ENCODE data around the gene JDP2.
"Not testable (repeated sequence)": the region's sequence is repeated elsewhere in the genome, so short reads cannot be mapped to it uniquely, and the experiment has no call there.

The JDP2 gene

DNA sequence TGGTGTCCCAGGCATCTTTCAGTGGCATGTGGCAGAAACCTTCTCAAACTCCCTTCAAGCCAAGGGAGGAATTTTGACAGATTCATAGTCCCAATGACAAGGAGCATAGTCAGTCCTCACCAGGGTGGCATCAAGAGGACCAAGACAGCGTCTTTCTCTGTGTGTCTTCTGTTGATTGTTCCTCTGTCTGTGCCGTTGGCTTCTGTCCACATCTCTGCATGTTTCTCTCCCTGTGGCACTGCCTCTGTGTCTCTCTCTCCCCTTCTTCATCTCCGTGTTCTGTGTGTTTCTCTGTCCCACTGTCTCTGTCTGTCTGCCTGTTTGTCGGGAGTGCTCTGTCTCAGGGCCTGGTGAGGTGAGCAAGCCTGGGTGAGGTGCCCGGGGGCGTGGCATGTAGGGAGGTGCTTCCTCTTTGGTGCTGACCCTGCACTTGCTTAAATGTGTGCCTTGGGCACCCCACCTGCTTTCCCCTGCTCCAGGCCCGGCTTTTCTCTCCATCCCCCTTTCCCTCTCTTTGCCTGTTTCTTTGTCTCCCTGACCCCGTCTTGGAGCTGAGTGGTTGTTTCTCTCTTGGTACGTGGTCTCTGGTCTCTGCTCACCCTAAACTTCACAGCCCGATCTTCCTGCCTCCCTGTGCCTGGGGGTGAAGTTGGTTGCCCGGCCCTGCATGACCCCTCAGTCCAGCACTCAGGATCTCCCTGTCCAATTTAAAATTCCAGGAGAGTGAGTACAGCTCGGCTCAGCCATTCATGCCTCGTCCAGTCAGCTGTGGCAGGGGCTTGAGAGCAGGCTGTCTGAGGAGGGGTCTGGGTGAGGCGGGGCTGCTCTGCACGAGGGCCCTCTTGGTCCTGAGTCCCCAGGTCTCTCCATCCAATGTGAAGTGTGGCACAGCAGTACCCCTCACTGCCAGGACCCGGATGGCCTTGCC, 28.5 kb downstream of the JDP2 start:
- no peak for DNase-seq (ENCODE audit: low read depth)

DNA sequence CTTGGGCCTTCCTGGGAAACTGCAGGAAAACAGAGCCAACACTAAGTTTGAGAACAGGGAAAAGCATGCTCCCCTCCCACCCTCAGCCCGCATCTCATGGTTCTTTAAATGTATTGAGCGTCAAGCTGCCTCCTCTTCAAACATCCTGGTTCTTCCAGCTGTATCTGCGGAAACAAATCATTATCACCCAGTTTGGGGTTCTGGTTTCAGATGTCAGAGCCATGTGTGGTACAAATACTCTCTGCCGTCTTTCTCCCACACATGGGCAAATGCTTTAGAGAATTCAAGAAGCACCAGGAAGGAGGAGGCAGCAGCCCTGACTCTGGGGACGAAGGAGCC, 29.1 kb downstream of the JDP2 start:
- no peak for DNase-seq (ENCODE audit: low read depth)

DNA sequence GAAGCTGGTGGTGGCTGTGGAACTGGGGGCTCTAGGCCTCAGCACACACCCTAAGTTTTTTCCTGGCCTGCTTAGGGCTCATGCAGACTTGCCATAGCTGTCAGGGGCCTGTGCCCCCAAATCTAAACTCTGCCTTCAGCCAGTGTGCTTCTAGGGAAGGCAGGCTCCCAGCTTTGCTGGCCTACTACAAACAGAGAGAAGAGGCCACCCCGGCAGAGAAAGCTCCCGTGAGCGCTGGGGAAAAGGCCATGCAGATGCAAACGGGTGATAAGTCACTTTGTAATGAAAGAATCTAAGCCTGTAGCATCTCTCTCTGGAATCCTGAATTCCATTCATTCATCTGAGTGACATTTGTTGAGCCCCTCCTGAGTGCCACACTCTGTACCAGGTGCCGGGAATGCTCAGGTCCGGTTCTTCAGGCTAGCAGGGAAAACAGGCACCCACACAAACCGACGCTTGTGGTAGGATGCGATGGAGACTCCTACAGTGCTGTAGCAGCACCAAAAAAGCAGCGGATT, 29.9 kb downstream of the JDP2 start:
- DNase-seq (ENCODE audit: low read depth): no peak

DNA sequence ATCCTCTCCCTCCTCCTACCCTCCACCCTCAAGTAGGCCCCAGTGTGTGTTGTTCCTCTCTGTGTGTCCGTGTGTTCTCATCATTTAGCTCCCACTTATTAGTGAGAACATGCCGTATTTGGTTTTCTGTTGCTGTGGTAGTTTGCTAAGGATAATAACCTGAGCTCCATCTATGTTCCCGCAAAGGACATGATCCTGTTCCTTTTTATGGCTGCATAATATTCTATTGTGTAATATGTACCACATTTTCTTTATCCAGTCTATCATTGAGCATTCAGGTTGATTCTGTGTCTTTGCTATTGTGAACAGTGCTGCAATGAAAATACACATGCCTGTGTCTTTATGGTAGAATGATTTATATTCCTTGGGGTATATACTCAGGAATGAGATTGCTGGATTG, 30.5 kb downstream of the JDP2 start:
- no peak for DNase-seq (ENCODE audit: low read depth)

DNA sequence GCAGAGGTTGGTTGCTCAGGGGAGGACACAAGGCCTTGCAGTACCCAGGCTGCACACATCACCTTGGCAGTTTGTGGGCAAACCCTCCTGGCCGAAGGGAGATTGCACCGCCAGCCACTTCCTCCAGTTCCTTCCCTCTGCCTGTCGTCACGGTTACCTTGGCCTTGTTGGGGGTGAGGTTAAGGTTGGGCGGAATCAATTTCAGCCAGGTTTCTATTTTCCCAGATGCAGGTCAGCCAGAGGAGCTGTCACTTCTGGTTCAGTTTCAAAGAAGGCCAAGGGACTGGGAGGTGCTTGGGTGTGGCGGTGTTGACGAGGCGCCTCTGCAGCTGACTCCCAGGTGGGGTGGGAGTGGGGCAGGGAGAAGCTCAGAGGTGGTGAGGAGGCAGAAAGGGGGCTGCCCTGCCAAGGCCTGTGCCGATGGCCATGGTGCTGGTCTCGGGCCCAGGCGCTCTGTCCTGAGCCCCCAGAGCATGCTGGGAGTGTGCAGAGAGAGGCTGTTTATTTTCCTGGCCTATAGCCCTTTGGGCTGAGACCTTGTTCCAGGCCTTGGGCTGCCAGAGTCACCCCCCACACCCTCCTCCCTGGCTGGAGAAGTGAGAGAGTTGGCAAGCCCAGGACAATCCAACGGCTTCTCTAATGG, 31.4 kb downstream of the JDP2 start:
- no peak for DNase-seq (ENCODE audit: low read depth)

DNA sequence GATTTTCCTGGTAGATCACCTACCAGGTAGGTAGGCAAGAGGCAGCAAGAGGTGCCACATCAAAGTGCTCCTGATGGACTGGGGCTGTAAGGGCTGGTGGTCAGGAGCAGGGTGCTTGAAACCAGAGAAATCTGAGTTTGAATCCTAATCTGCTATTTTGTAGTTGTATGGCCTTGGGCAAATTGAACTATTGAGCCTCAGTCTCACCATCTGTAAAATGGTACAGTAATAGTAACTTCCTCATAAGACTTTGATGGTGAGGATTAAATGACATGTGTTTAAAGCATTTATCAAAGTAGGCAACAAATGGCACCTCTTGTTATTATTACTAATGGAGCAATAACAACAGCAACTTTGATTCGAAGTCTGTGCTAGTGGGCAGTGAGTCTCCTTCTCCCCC, 32.0 kb downstream of the JDP2 start:
- DNase-seq (ENCODE audit: low read depth): no peak

DNA sequence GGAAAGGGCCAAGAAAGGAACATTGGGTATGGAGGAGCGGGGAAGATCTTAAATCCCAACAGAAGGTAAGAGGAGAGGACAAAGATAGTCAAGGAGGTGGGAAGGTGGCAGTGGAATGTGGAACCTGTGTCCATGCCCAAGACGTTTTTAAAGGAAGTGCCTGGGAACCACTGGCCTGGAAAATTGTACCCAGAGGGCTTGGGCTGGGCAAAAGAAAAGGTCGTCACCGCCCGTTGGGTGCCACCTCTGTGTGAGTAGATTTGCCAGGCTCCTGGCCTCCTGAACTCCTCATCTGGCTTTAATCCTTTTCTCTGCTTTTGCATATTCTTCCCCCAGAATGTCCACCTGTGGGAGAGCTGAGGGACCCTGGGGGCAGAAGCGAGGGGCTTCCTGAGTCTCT, 32.6 kb downstream of the JDP2 start:
- no peak for DNase-seq (ENCODE audit: low read depth)

DNA sequence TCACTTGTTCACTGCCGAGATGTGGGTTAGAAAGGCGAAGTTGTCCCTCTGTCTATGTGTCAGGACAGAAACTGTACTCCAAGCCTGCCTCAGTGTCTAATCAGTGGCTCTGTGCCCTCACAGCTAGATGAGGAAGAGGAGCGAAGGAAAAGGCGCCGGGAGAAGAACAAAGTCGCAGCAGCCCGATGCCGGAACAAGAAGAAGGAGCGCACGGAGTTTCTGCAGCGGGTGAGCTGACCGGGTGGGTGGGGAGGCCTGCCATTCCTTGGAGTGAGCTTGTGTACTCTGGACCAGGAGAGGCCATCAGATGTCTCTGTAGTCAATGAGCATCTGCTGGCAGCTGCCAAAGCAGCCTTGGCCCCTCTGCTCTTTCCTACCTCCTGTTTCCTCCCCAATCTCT, 33.5 kb downstream of the JDP2 start:
- DNase-seq (ENCODE audit: low read depth): no peak

DNA sequence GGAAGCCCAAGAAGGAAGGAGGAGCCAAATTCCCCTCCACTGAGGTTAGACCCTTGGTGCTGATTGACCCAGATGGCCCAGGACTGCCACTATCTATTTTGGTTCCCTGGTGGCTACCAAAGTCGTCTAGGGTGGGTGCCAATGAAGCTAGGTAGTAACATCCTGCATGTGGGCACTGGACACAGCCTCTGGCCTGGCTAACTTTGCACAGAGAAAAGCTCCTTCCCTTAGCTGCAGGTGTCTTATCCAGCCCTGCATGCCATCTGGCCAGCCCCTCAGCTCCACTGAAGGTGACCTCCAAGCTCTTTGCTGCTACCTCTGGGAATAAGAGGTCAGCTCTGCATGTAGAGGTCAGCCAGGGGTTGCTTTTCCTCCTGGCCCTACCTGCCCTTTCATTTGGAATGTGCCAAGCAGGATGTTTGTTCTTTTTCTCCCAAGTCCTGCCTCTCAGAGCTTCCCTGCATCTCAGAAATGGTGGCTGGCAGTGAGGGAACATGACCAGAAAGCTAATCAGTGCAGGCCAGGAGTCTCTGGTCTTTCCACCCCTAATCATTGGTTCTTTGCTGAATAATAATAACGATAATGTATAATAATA, 34.0 kb downstream of the JDP2 start:
- DNase-seq (ENCODE audit: low read depth): no peak

DNA sequence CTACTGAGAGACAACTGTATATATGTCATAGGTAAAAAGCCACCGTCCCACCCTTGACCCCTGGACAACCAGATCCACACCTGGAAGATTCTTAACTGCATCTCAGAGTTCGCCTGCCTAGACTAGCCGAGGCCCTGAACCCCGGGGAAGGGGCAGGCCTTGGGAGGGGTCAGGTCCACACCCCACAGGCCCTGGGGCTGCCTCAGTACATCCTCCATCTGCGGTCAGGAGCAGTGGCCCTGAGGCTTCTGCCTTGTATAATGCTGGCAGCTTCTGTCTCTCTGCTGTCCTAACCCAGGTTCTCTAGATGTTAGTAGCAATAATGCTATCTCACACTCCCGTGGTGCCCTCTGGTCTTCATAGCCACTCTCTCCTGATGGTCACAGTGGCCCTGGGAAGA, 36.8 kb downstream of the JDP2 start:
- no peak for DNase-seq (ENCODE audit: low read depth)

DNA sequence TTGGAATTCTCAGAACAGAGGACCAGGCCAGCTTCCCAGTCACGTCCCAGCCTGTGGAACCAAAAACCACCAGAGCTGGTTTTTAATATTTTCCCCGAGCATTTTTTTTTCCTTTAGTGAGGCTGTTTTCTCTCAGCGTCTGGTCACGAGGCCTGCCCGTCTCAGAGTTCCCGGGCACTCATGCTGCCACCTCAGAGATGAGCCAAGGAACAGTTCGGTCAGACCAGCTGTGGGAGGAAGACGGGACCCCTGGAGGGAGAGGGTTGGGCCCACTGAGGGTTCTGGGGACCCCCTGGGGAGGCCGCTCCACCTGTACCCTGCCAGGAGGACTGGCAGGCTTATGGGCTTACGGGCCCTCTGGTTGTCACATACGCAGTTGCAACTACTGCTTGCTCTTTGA, 39.9 kb downstream of the JDP2 start:
- DNase-seq (ENCODE audit: low read depth): no peak

DNA sequence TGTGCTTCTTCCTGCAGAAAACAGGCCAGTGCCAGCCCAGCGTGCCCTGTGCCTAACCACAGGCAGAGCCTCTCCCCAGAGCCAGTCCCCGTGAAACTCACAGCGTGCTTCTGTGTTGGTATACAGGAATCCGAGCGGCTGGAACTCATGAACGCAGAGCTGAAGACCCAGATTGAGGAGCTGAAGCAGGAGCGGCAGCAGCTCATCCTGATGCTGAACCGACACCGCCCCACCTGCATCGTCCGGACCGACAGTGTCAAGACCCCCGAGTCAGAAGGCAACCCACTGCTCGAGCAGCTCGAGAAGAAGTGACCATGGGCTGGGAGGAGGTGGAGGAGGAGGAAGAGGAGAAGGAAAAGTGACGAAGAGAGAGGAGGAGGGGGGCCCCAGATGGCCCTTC, 41.3 kb downstream of the JDP2 start:
- DNase-seq (ENCODE audit: low read depth): no peak

DNA sequence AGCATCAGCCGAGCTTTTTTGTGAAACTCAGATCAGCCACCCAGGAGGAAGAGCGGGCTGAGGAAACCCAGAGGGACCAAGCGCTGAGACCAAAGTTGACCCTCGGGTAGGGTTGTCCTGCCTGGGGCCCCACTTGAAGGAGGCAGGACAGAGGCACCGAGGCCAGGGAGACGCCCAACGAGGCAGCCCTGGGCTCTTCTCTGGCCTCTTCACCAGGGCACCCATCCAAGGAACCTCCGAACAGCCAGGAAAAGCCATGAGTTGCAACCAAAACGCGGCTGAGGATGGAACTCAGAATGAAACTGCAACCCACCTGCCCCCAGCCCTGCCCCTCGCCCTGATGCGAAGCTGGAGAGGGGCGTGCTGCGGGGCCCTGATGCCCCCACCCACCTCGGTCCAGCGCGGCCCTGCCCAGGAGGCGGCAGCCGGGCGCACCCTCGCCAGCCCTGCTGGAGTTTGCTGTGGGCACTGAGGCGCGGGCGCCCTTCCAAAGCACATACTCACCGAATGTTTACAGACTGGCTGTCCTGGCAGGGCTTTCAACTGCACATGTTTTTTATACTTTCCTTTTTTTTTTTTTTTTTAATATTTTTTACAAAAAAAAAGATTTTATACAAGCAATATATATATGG, 41.9 kb downstream of the JDP2 start:
- no peak for DNase-seq (ENCODE audit: low read depth)

DNA sequence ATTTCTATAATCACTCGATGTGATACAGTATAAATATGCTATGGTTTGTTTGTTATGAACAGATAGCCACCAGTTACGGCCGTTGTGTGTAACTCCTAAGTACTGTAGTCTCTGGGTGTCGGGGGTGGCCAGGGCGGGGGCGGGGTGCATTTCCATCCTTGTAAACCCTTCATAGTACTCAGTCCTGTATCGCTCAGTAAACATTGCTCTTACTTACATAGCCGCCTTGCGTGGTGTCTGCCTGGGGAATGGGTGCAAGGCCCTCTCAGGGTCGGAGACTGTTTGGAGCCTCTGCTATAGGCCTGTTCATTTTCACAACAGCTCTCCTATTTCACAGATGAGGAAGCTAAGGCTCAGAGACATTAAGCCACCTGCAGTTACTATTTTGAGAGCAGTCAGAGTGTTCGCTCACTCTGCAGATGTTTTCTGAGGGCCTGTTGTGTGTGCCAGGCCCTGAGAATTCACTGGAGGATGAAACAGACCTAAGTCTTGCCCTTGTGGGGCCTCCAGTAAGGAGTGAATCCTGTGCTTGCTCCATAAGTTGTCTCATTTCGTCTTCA, 42.5 kb downstream of the JDP2 start:
- DNase-seq (ENCODE audit: low read depth): no peak

DNA sequence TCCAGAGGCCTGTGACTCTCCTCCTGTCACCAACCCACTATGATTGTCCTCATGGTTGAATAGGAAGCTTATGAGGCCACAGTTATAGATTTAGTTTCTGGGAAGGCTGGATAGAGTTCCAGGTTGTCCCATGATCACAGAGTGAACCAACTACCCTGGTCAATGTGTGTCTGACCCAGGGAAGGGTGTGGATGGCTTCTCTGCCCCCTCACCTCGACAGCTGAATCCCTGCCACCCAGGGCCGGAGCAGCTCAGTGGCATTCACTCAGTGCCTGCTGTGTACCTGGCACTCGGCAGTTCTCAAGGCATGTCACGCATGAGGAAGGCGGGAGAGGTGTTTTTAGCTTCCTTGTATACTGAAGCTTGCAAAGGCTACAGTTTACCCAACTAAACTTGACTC, 43.2 kb downstream of the JDP2 start:
- DNase-seq (ENCODE audit: low read depth): no peak

DNA sequence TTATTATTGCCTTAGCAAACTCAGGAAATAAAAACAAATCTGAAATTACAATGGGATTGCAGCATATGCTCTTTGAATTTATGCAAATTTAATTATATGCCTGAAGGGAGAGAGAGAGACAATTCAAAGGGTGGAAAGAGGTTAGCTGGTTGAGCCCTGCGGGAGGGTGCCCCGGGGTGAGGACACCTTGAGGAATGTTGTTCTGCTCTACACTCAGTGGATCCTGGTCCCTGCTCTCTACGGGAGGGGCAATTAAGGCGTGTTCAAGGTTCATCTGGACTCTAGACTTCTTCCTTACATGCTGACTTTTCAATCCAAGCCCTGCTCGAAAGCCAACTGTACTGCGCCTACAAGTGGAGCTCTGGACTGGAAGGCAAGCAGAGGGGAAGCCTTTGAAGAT, 46.3 kb downstream of the JDP2 start:
- DNase-seq (ENCODE audit: low read depth): not testable (repeated sequence)

DNA sequence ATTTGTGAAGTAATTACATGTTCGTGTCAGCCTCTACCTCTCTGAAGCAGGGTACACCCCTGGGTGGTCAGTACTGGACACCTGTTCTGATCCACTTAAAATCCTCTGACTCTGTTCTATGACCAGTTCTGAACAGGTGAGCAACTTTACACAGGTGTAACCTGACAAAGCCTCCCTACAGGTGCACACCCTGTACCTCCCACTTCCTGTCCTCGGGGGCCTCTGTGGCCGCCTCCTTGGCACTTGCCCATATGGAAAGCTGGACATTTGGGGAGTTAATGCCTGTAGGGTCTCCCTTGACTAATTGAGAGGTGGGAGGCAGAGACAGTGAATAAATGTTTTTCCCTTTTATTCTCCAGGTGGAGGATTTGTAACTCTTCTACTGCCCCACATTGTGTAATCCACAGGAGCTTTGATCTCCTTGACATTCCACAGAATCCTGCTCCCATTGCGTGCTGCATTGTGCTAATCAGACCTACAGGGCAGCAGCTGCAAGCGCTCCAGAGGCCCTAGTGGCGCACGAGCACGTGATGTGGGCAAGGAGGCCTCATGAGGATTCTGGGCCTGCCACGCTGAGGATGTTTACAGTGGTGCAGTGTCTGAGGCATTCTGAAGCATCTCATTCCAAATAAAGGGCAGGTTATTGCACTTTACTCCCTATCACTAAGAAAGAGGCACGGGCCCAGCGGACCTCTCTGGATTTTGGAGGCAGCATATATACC, 48.6 kb downstream of the JDP2 start:
- DNase-seq (ENCODE audit: low read depth): no peak

DNA sequence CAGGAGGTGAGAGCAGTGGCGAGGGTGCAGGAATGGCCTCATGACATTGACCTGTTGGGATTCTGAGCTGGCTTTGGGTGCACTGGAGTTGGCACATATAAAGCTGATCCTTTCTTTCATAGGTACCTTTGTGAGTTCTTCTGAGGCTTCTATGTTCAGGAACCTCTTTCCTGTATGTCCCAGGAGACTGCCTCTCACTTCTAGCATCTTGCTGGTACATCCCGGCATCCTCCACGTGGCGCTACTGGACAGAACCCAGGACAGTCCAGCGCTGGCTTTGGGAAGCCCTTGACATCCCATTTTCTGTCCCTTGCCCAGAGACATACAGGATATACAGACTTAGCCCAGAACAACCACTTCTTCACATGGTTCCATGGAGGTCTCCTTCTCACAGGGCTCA, 50.1 kb downstream of the JDP2 start:
- DNase-seq (ENCODE audit: low read depth): no peak

DNA sequence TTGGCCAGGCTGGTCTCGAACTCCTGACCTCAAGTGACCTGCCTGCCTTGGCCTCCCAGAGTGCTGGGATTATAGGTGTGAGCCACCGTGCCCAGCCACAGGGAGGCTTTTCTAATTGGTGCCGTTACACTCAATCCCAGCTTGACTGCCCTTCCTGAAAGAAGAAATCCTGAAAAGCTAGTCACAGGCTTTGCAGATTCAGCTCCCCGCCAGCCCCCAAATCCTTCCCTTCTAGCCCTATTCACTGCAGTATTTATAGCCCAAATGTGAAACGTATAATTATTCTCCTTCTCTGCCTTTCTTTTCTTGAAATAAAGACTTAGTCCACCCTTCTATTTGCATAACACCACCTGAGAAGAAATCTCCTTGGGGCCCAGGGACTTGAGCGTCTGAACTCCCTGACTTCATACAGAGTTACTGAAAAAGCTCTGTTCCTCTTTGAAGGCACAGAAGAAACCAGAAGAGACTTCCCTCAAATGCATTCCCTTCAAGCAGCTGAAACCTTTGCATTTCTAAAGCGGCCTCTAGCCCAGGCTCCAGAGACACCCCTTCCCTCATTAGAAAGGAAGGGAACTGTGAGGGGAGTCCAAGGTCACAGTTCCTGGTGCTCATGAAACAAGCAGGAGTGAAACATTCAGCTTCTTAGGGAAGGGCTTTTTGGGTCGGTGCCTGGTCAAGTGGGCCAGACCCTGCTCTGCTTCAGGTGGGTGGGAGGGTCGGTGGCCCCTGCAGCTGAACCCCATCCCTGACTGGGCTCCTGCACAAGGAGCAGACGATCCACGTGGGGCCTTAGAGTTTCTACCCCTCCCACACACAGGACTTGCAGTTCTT, 52.2 kb downstream of the JDP2 start:
- DNase-seq (ENCODE audit: low read depth): no peak

DNA sequence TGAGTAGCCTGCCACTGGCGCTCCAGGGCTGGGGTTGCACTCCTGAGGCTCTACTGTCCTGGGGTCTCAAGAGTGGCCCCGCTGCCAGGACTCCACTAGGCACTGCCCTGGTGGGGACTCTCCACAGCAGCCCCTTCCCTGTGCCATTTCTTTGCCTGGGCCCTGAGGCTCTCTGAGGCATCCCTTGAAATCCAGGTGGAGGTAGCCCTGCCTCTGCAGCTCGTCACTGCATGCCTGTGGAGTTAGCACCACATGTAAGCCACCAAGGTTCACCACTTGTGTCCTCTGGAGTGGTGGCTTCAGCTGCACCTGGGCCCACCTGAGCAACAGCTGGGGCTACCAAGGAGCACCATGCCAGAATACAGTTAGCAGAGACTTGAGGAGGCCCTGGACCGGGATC, 54.5 kb downstream of the JDP2 start:
- no peak for DNase-seq (ENCODE audit: low read depth)

Measured in activated T-cell treated with anti-CD3 and anti-CD28 coated beads for 48 hours (primary cell).